Stimulated activated CD4-positive, alpha-beta T cell treated with anti-CD3 and anti-CD28 coated beads, Interleukin-2, amount 100 ng/mL, for 4 hours (primary cell): ENCODE data around the gene MRPS27.

Experiments used
- DNase-seq: peaks from one replicate; pipeline ENCODE4 v3.0.0-alpha.2; 2020; ENCODE audit warnings: low read depth

Gene MRPS27

GRCh38 chr5:72256536-72256935 lies 63.5 kb downstream of the MRPS27 start:
- DNase-seq, result no peak

DNA sequence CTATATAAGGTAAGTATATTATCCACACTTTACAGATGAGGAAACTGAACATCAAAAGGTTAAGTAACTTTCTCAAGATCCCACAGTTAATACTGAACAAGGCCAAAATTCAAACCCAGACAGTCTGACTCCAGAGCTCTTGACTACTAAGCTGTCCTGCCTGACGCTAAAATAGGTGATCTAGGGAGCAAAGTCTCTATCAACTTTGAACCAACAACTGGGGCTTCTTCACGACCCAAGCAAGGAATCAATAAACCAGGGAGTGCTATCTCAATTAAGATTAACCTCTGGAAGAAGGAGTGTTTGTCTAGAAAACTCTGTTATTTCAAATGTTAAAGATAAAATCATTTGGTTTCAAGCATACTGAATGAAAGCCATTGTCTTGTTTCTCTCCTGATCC lies 64.4 kb downstream of the MRPS27 start:
- DNase-seq, result no peak

GRCh38 chr5:72255237-72255636 lies 64.8 kb downstream of the MRPS27 start:
- no peak for DNase-seq

GRCh38 chr5:72252574-72253155 lies 67.4 kb downstream of the MRPS27 start:
- no peak for DNase-seq

DNA sequence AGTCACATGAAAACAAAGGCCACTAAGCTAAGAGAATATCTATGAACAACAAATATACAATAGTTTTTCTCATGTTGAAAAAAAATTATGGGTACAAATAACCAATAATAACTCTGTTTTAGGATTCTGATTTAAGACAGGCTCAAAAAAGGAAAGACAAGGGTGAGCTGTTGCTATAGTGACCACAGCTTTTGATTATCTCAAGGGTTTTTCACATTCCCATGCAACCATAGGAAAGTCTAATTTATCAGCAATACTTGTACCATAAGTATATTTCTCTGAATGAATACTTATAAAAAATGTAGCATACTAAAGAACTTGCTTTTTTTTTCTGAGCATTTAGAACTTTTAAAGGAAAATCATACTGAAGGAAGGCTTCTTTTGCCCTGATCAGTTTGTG lies 68.0 kb downstream of the MRPS27 start:
- no peak for DNase-seq

GRCh38 chr5:72251386-72251785 lies 68.7 kb downstream of the MRPS27 start:
- no peak for DNase-seq

DNA sequence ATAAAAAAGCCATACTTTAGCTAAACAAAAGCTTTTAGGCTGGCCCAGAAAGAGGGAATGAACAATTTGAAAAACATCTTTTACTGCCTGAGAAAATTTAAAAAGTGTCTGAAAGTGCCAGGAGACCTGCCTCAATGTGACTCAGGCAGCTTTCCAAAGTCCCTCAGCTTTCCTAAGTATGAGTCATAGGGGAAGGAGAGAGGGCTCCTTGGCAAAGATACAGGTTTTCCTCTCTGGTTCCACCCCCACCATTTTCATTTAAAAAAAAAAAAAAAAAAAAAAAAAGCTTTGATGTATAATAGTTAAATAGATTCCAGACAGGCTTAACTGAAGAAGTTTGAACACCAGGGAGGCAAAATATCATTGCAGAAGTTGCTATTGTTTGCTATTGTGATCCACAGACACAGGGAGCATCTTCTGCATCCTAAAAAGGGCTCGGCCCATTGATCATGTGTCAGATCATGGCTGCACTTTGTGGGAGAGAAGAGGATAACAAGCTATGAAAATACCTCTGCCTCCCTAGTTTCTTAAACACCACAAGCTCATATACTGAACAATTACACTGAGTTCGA lies 71.5 kb downstream of the MRPS27 start:
- DNase-seq, result no peak

- no peak for DNase-seq
These were observed 73.0 kb downstream of the MRPS27 start for GRCh38 chr5:72246954-72247442.

DNA sequence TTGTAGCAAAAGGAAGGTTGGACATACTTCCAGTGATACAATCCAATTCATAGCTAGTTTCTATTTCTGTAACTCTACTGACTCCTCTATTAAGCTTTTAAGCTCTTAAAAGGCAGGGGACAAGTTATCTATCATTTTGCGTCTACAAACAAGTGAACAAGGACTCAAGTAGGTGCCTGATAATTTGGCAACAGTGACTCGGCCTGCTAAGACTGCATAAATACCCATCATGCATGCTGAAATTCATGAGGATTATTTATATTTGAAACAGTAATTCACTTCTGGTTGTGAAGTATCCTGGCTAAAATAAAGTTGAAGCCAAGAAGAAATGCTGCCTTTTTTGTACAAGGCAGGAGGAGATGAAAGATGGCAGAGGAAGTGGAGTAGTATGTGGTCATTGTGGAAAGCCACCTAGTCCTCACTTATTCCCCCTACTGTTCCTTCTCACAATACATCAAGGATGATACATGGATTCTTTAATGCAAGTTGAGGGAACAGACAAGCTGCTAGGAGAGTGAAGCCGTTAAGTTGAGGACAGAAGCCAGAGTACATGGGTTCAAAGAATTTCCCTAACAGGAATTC lies 74.0 kb downstream of the MRPS27 start:
- DNase-seq, result no peak

GRCh38 chr5:72245546-72245945 lies 74.5 kb downstream of the MRPS27 start:
- no peak for DNase-seq

- no peak for DNase-seq
These were observed 75.1 kb downstream of the MRPS27 start for GRCh38 chr5:72244862-72245371.

GRCh38 chr5:72243706-72244105 lies 76.3 kb downstream of the MRPS27 start:
- no peak for DNase-seq

- no peak for DNase-seq
These were observed 77.1 kb downstream of the MRPS27 start for GRCh38 chr5:72242796-72243475.

DNA sequence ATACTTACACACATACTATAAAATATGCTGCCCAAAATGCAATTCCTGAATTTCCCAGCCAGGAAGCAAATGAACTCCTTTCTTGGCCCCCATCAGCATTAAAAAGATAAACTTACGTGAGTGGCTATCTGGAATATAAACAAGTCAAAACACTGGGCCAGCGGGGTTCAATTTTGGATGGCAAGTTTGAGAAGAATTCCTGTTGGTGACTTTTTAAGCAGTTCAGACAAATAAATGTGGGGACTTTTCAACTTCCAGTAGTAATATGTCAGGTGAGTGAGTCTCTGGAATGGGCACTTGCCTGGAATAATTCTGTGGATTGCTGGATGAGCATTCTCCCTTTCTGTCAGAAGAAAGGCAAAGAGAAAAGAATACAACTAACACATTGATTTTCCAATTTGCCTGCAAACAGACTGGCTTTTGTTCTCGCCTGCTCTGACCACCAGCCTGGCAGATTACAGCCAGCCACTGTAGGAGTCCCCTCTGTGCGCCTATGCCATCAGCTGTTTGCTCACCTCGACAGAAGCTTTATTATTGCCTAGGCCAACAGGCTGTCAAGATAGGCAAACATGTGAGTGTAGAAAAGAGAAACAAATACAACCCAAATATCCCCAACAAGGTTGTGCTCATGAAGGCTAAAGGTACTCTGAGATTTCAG lies 78.6 kb downstream of the MRPS27 start:
- no peak for DNase-seq

- no peak for DNase-seq
These were observed 81.2 kb downstream of the MRPS27 start for GRCh38 chr5:72238712-72239445.

DNA sequence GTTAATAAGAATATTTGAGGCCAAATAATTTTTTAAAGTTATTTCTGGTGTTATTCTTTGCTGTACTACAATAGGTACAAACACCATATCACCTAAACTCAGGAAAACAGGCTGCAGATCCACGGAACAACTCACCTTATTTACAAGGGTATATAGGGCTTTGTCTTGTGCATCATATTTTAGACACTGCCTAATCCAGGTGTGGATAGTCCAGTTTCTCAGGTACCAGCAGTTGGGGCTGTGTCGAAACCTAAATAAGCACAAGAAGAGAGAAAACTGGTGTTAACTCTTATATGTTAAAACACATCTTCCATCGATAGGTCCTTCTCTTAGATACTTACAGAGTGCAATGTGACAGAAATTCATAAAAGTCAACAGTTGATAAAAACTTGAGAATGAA lies 82.2 kb downstream of the MRPS27 start:
- no peak for DNase-seq

DNA sequence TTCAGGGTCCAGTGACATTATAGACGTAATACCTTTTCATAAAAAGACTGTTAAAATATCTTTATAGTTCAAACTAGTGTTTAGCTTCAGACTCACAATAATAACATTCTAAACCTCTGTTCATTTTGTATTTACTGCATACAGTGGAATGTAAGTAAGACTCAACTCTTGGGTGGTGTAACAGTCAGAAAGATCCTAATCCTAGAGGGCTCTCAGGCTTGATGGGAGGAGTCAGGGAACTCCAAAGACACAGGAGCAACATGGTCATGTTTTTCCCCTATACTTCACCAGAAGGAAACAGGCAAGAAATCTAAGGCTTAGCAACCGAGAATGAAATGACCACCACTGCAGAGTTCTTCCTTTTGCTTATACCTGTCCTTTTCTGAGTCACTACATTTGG lies 82.6 kb downstream of the MRPS27 start:
- no peak for DNase-seq

DNA sequence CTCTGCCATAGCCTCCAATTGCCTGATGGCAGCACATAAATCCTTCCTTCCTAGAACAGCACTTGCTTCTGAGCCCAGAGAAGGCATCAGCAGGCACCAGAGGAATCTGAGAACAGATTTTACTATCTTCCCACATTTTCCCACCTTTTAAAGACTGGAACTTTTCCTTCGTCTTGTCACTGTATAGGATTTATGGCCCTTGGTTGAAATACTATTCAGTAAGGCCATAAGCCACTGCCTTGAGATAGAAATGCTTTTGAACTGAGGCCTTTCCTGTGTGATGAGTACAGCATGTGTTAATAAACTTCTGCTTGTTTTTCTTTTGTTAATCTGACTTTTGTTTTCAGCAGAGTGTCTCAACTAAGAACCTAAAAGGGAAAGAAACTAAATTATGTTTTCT lies 84.3 kb downstream of the MRPS27 start:
- DNase-seq, result no peak

DNA sequence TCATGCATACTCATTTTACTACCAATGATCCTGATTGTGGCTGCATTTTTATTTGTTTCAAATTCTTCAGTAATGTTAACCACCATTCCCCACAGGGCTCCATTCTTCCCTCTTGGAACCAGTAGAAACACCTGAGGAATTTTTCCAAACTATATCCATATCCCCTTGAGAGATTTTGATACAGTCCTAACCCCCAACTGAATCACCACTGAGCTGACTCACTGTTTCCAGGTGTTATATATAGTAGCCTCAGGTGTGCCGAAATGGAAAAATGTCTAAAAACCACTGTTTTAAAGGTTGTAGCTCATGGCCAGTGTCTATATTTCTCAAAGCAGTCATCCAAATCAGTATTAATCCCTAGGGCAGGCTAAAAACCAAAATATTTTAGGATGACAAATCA lies 85.2 kb downstream of the MRPS27 start:
- DNase-seq, result no peak

- DNase-seq, result no peak
These were observed 85.8 kb downstream of the MRPS27 start for GRCh38 chr5:72234265-72234700.

GRCh38 chr5:72233835-72234234 lies 86.2 kb downstream of the MRPS27 start:
- no peak for DNase-seq

GRCh38 chr5:72232838-72233237 lies 87.2 kb downstream of the MRPS27 start:
- DNase-seq, result no peak
